ENCODE measurements around the gene PIK3AP1. TPM values are rescaled to one million over a fixed set of nuclear protein-coding genes. Genes with fewer than 3 reads are reported as not detected.

PIK3AP1 gene
- total RNA-seq, 4 donors from 2014 or later: 4.7 to 16.6 (median 8.8) TPM

DNA sequence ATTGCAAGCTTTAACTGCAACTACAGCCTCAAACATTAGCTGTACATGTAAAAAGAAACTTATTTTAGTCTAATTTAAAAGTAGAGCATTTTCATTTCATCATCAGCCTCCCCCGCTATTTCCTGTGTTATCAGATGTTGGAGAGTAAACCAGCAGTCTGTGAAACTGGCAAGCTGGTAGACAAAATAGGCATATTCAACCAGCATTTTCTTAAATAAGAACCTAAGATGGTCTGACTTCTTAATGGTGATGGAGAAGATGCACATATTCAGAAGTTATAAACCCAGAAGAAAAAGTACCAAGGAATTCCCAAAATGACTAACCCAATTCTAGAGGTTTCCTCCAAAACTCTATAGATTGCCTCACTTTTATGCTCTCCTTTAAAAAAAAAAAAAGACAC is 24.9 kb downstream of the PIK3AP1 start:
- intact Hi-C loops (cut with DNase I): no loop called here
- 52% methylated on average over 1 of the region's 1 CpG for WGBS
- H3K27ac ChIP-seq (replicated peaks in 1 of 4): no peak overlapping the region
- H3K36me3 ChIP-seq: no peaks in the 10 kb centered on the region
- no peak overlapping the region for H3K4me3 ChIP-seq
- no peaks in the 10 kb centered on the region for H3K9me3 ChIP-seq
- H3K4me1 ChIP-seq: peaks cover 0 to 5% (median 2%) of the 10 kb centered on the region in 4 donors
- DNase-seq (ENCODE audit: extremely low spot score): no peak
- TF ChIP-seq POLR2A (IDR thresholded peaks at IDR 0.05; ENCODE audit: low read depth): no peak
- TF ChIP-seq POLR2AphosphoS5 (IDR thresholded peaks at IDR 0.05): no peak
- TF ChIP-seq CTCF (IDR thresholded peaks at IDR 0.05): no peak
- no peak for TF ChIP-seq EP300 (IDR thresholded peaks at IDR 0.05)
- no peaks in the 10 kb centered on the region for H3K27me3 ChIP-seq

DNA sequence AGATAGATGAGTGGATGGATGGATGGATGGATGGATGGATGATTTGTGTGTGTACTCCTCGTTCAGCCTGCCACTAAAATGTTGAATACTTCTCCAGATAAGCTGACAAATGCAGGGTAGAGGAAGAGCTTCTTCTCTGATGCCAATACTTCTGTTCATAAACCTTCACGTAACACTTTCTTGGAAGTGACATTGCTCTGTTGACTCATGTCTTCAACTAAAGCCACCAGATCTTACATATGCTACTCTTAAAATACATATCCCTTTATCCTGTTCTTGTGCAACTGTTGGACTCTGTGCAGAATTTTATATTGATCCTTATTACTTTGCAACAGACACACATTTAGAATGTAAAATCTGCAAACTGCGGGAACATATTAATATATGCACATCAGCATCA is 26.9 kb downstream of the PIK3AP1 start:
- 93% methylated on average over 3 of the region's 3 CpGs for WGBS
- no peak for TF ChIP-seq POLR2A (IDR thresholded peaks at IDR 0.05; ENCODE audit: low read depth)

DNA sequence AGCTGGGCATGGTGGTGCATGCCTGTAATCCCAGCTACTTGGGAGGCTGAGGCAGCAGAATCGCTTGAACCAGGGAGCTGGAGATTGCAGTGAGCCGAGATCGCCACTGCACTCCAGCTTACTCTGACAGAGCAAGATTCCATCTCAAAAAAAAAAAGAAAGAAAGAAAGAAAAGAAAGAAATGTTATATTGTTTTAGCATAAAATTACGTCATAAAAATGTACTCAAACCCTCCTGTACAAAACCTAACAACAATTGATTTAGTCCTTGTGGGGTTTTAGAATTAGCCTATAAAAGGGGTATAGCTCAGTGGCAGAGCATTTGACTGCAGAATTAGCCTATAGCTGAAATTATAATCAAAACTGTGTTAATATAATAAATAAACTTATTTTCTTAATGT is 27.9 kb downstream of the PIK3AP1 start:
- intact Hi-C loops (cut with DNase I): no loop called here
- Histone ChIP-seq H3K27me3 (no peaks in the 10 kb centered on the region), H3K9me3 (no peaks in the 10 kb centered on the region), H3K4me1 (peaks cover 0 to 5% (median 2%) of the 10 kb centered on the region in 4 donors), H3K27ac (replicated peaks in 1 of 4) (no peak overlapping the region), H3K36me3 (no peaks in the 10 kb centered on the region), H3K4me3 (no peak overlapping the region)
- TF ChIP-seq POLR2AphosphoS5 (IDR thresholded peaks at IDR 0.05) (no peak), EP300 (IDR thresholded peaks at IDR 0.05) (no peak), CTCF (IDR thresholded peaks at IDR 0.05) (no peak), POLR2A (IDR thresholded peaks at IDR 0.05; ENCODE audit: low read depth) (no peak)
- DNase-seq (ENCODE audit: extremely low spot score): no peak
- 89% methylated on average over 4 of the region's 4 CpGs for WGBS

More for the DNA sequence above, 26.9 kb downstream of the PIK3AP1 start:
- no peak overlapping the region for H3K27ac ChIP-seq (replicated peaks in 1 of 4)
- H3K27me3 ChIP-seq: no peaks in the 10 kb centered on the region
- peaks cover 0 to 5% (median 2%) of the 10 kb centered on the region in 4 donors for H3K4me1 ChIP-seq
- H3K9me3 ChIP-seq: no peaks in the 10 kb centered on the region
- DNase-seq (ENCODE audit: extremely low spot score): no peak
- H3K36me3 ChIP-seq: no peaks in the 10 kb centered on the region
- no peak overlapping the region for H3K4me3 ChIP-seq
- intact Hi-C loops (cut with DNase I): no loop called here

GRCh38 chr10:96691761-96692160 is 28.6 kb downstream of the PIK3AP1 start:
- Histone ChIP-seq H3K36me3 (no peaks in the 10 kb centered on the region), H3K4me1 (peaks cover 0 to 5% (median 2%) of the 10 kb centered on the region in 4 donors), H3K27ac (replicated peaks in 1 of 4) (no peak overlapping the region), H3K4me3 (no peak overlapping the region), H3K9me3 (no peaks in the 10 kb centered on the region), H3K27me3 (no peaks in the 10 kb centered on the region)
- no peak for DNase-seq (ENCODE audit: extremely low spot score)
- TF ChIP-seq CTCF (IDR thresholded peaks at IDR 0.05) (no peak), POLR2A (IDR thresholded peaks at IDR 0.05; ENCODE audit: low read depth) (no peak), POLR2AphosphoS5 (IDR thresholded peaks at IDR 0.05) (no peak), EP300 (IDR thresholded peaks at IDR 0.05) (no peak)
- intact Hi-C loops (cut with DNase I): no loop called here

GRCh38 chr10:96690755-96691730 is 29.3 kb downstream of the PIK3AP1 start:
- no peak for TF ChIP-seq CTCF (IDR thresholded peaks at IDR 0.05)
- no peak for TF ChIP-seq POLR2AphosphoS5 (IDR thresholded peaks at IDR 0.05)
- Histone ChIP-seq H3K9me3 (no peaks in the 10 kb centered on the region), H3K27me3 (no peaks in the 10 kb centered on the region), H3K36me3 (no peaks in the 10 kb centered on the region), H3K27ac (replicated peaks in 1 of 4) (no peak overlapping the region), H3K4me3 (no peak overlapping the region), H3K4me1 (peaks cover 0 to 5% (median 2%) of the 10 kb centered on the region in 4 donors)
- intact Hi-C loops (cut with DNase I): no loop called here
- WGBS: 55% methylated on average over 9 of the region's 9 CpGs
- no peak for DNase-seq (ENCODE audit: extremely low spot score)
